GM12873 (cell line): ENCODE data around the gene COPS3.

ENCODE experiments used
- CTCF ChIP-seq: IDR thresholded peaks from 2 replicates; pipeline ENCODE4 v1.5.1; 2012; ENCODE audit warnings: low read depth, mild to moderate bottlenecking, moderate library complexity, low read length, control low read depth; ENCODE audit not compliant: insufficient read depth; ENCODE audit errors: missing control alignments

Gene COPS3

GRCh38 chr17:17300624-17301568 lies 19.9 kb upstream of the COPS3 start:
- no peak for TF ChIP-seq CTCF

GRCh38 chr17:17298108-17298507 lies 17.1 kb upstream of the COPS3 start:
- TF ChIP-seq CTCF, result no peak

GRCh38 chr17:17297217-17297616 lies 16.2 kb upstream of the COPS3 start:
- TF ChIP-seq CTCF, result no peak

GRCh38 chr17:17295141-17295540 lies 14.1 kb upstream of the COPS3 start:
- TF ChIP-seq CTCF, result no peak

GRCh38 chr17:17289701-17290100 lies 8.7 kb upstream of the COPS3 start:
- TF ChIP-seq CTCF, result no peak

GRCh38 chr17:17289086-17289485 lies 8.0 kb upstream of the COPS3 start:
- no peak for TF ChIP-seq CTCF

GRCh38 chr17:17285951-17286350 lies 4.9 kb upstream of the COPS3 start:
- TF ChIP-seq CTCF, result no peak
